Adrenal gland (tissue), 12 donors: Measurements from ENCODE around the gene NOX3. TPM values are rescaled to one million over a fixed set of nuclear protein-coding genes. Genes with fewer than 3 reads are reported as not detected.

Experiments used
- DNase-seq, 7 donors: peaks; one replicate each; pipeline ENCODE4 v3.0.0-alpha.2; 2019 to 2020
- H3K27ac ChIP-seq, 5 donors: fragments of 200-600 bp; sonication (generic) in 4 of 5; 1 replicate in 3 of 5; 2 replicates in 2 of 5; pipeline versions ENCODE4 v1.5.1 to v1.8.0; 2016 to 2020; ENCODE audit warnings: mild to moderate bottlenecking in 1 of 5
- H3K27me3 ChIP-seq: fragments of 200-600 bp; 2 replicates; pipeline ENCODE4 v1.8.0; 2021
- H3K36me3 ChIP-seq, 2 donors: fragments of 200-600 bp; replicated peaks in 1 of 2; 1 replicate in 1 of 2; 2 replicates in 1 of 2; pipeline versions ENCODE4 v1.5.1 to v1.8.0; 2018 to 2022
- H3K4me1 ChIP-seq, 2 donors: fragments of 200-600 bp; replicated peaks in 1 of 2; 1 replicate in 1 of 2; 2 replicates in 1 of 2; pipeline versions ENCODE4 v1.5.1 to v1.8.0; 2018 to 2021
- H3K4me3 ChIP-seq, 4 donors: fragments of 200-600 bp; sonication (generic) in 3 of 4; one replicate each; pipeline ENCODE4 v1.5.1; 2016 to 2018
- H3K9me3 ChIP-seq, 3 donors: fragments of 200-600 bp; sonication (generic) in 1 of 3; replicated peaks in 1 of 3; 1 replicate in 2 of 3; 2 replicates in 1 of 3; pipeline versions ENCODE4 v1.5.1 to v1.8.0; 2016 to 2021
- CTCF ChIP-seq, 6 experiments: fragments of 450-650 bp in 4 of 6; fragments of 200-600 bp in 2 of 6; sonication (generic) in 1 of 6; IDR thresholded peaks; 1 replicate in 5 of 6; 2 replicates in 1 of 6; pipeline versions ENCODE4 v1.5.1 to v1.8.0; 2016 to 2021; ENCODE audit warnings: antibody characterized with exemption in 6 of 6, mild to moderate bottlenecking in 2 of 6, moderate library complexity in 1 of 6
- POLR2A ChIP-seq, 2 donors: fragments of 450-650 bp; IDR thresholded peaks; one replicate each; pipeline ENCODE4 v1.6.1; 2017; ENCODE audit warnings: antibody characterized with exemption in 2 of 2, mild to moderate bottlenecking in 2 of 2, moderate library complexity in 1 of 2
- WGBS, 4 donors: extraction: QIAGEN DNeasy Blood & Tissue Kit in 2 of 4; methylation state at CpG; one replicate each; pipeline versions ENCODE4 v1.1.5 to v1.1.7; 2013 to 2017; 5-methylcytosine and 5-hydroxymethylcytosine counted together
- intact Hi-C, 2 donors: fragments of 100-400 bp; cut with DNase I; formaldehyde crosslinking; loops; one replicate each; pipeline versions ENCODE4 v1.14.1 to v1.15.0; 2022 to 2023
- polyA plus RNA-seq, 3 donors: library from polyadenylated mRNA; stranded (reverse); fragments of 200-250 nt in 2 of 3; fragments of 350-450 nt in 1 of 3; fragmentation: Illumina TruSeq in 1 of 3; extraction: RNeasy Lipid Tissue Mini Kit (QIAGEN cat#74804) in 1 of 3; gene quantifications; one replicate each; pipeline ENCODE4 v1.2.3, GENCODE V29; 2013 to 2014
- total RNA-seq, 9 donors: library from RNA; depleted of rRNA in 4 of 9; stranded (reverse); fragments of >200 nt in 4 of 9; fragments of 120-200 nt in 1 of 9; fragmentation: NEBNext Ultra II Directional in 1 of 9; extraction: Animal tissue kit (Norgen Biotek cat#: 25700) in 1 of 9; gene quantifications; one replicate each; pipeline versions ENCODE4 v1.1.0 to v1.2.4, GENCODE V29; 2013 to 2023
- donor health status: healthy with polysubstance abuse.
- donor health status: Bipolar disorder and iron deficiency.
- donor health status: DM: yes; HTN: yes; CAD: no.
- donor health status: DM: no; HTN: no; CAD: no.
- donor health status: DM: no; HTN: no; CAD: no.
- donor health status: DM: yes; HTN: yes; CAD: no.

Gene NOX3
- total and polyA plus RNA-seq, 12 donors: 0.11 to 0.24 TPM; not detected in 10

- 92 to 95% (median 94%) methylated on average over 3 of the region's 3 CpGs for WGBS, 4 donors
- Histone ChIP-seq H3K27me3 (no peaks in the 10 kb centered on the region), H3K4me1 (no peaks in the 10 kb centered on the region), H3K9me3 (no peaks in the 10 kb centered on the region), H3K4me3 (no peak overlapping the region), H3K27ac (no peak overlapping the region), H3K36me3 (no peaks in the 10 kb centered on the region)
- DNase-seq: no peak
- intact Hi-C loops: no loop called here
- TF ChIP-seq CTCF (IDR thresholded peaks at IDR 0.05) (no peak), POLR2A (IDR thresholded peaks at IDR 0.05) (no peak)
These were observed 76.9 kb downstream of the NOX3 start for GRCh38 chr6:155378724-155379123.

GRCh38 chr6:155378276-155378675 is 77.4 kb downstream of the NOX3 start:
- no peaks in the 10 kb centered on the region for H3K4me1 ChIP-seq
- no peak overlapping the region for H3K27ac ChIP-seq
- no peaks in the 10 kb centered on the region for H3K27me3 ChIP-seq
- DNase-seq: no peak
- intact Hi-C loops: no loop called here
- no peak overlapping the region for H3K4me3 ChIP-seq
- H3K9me3 ChIP-seq: no peaks in the 10 kb centered on the region
- H3K36me3 ChIP-seq: no peaks in the 10 kb centered on the region
- no peak for TF ChIP-seq POLR2A (IDR thresholded peaks at IDR 0.05)
- no peak for TF ChIP-seq CTCF (IDR thresholded peaks at IDR 0.05)

- H3K9me3 ChIP-seq: no peaks in the 10 kb centered on the region
- no peaks in the 10 kb centered on the region for H3K4me1 ChIP-seq
- no peaks in the 10 kb centered on the region for H3K36me3 ChIP-seq
- no peak overlapping the region for H3K4me3 ChIP-seq
- 97 to 100% (median 99%) methylated on average over 1 of the region's 1 CpG for WGBS, 4 donors
- H3K27ac ChIP-seq: no peak overlapping the region
- intact Hi-C loops: no loop called here
- DNase-seq: no peak
- TF ChIP-seq POLR2A (IDR thresholded peaks at IDR 0.05) (no peak), CTCF (IDR thresholded peaks at IDR 0.05) (no peak)
- H3K27me3 ChIP-seq: no peaks in the 10 kb centered on the region
These were observed 78.6 kb downstream of the NOX3 start for GRCh38 chr6:155377061-155377460.

DNA sequence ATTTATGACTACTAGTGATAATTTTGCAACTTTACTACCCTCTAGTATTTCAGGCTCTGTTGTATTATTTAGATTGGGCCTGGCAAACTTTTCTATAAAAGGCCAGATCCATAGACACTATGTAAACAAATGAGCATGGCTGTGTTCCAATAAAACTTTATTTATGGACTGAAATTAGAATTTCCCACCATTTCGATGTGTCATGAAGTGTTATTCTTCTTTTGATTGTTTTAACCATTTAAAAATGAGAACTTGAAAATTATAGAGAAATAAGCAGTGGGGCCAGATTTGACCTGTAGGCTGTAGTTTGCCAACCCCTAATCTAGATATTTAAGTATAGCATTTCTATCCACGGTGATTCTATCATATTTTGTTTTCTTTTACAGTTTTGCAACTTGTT is 79.8 kb downstream of the NOX3 start:
- H3K4me3 ChIP-seq: no peak overlapping the region
- no peaks in the 10 kb centered on the region for H3K4me1 ChIP-seq
- H3K27me3 ChIP-seq: no peaks in the 10 kb centered on the region
- intact Hi-C loops: no loop called here
- TF ChIP-seq POLR2A (IDR thresholded peaks at IDR 0.05) (no peak), CTCF (IDR thresholded peaks at IDR 0.05) (no peak)
- H3K36me3 ChIP-seq: no peaks in the 10 kb centered on the region
- H3K9me3 ChIP-seq: no peaks in the 10 kb centered on the region
- H3K27ac ChIP-seq: no peak overlapping the region
- 75 to 81% (median 77%) methylated on average over 2 of the region's 2 CpGs for WGBS, 4 donors
- DNase-seq: no peak
